ENCODE measurements around the gene GTPBP2.
A peak's percentile ranks its signal among the peaks of the same experiment; 100 is the strongest.
"Not testable (repeated sequence)": the region's sequence is repeated elsewhere in the genome, so short reads cannot be mapped to it uniquely, and the experiment has no call there.

The GTPBP2 gene

GRCh38 chr6:43658161-43658560 is 29.1 kb upstream of the GTPBP2 start:
- no peak for DNase-seq

- no peak for DNase-seq
Measured at GRCh38 chr6:43657221-43657802, 28.2 kb upstream of the GTPBP2 start.

GRCh38 chr6:43652822-43653221 is 23.8 kb upstream of the GTPBP2 start:
- DNase-seq = not testable (repeated sequence)

- DNase-seq = no peak
Measured at GRCh38 chr6:43648248-43648647, 19.2 kb upstream of the GTPBP2 start.

GRCh38 chr6:43647613-43648012 is 18.5 kb upstream of the GTPBP2 start:
- DNase-seq = no peak

- DNase-seq = no peak
Measured at GRCh38 chr6:43645613-43645964, 16.5 kb upstream of the GTPBP2 start.

- DNase-seq = peak; percentile 64 to 77
Measured at GRCh38 chr6:43644940-43645612, 16.0 kb upstream of the GTPBP2 start, which contains the start of gene RSPH9. Gene RSPH9, plus strand, starts transcription at chr6:43645036. Its CDS starts 63 bp downstream, at chr6:43645099.

- DNase-seq = no peak
Measured at GRCh38 chr6:43639984-43640800, 11.1 kb upstream of the GTPBP2 start.

GRCh38 chr6:43636308-43636659 is 7.2 kb upstream of the GTPBP2 start:
- no peak for DNase-seq

GRCh38 chr6:43635387-43636307 is 6.6 kb upstream of the GTPBP2 start, which contains the start of gene MAD2L1BP:
Gene MAD2L1BP, plus strand, starts transcription at chr6:43635840. Its CDS starts 36 bp downstream, at chr6:43635876.
- DNase-seq = peak; percentile 73 to 82

- no peak for DNase-seq
Measured at GRCh38 chr6:43634702-43635303, 5.7 kb upstream of the GTPBP2 start.

- not testable (repeated sequence) for DNase-seq
Measured at GRCh38 chr6:43633002-43633401, 3.9 kb upstream of the GTPBP2 start.

- no peak for DNase-seq
Measured at GRCh38 chr6:43630980-43631619, 2.0 kb upstream of the GTPBP2 start.

- DNase-seq = peak; percentile 90 to 94
Measured at GRCh38 chr6:43629505-43630300, 639 bp upstream of the GTPBP2 start.

- peak in 1 of 2 experiments; percentile 16 for DNase-seq
Measured at GRCh38 chr6:43628393-43629103, 516 bp downstream of the GTPBP2 start.

GRCh38 chr6:43627008-43627825 is 1.8 kb downstream of the GTPBP2 start:
- DNase-seq = peak in 1 of 2 experiments; percentile 28

- DNase-seq = no peak
Measured at GRCh38 chr6:43625393-43625992, 3.6 kb downstream of the GTPBP2 start.

GRCh38 chr6:43624786-43625288 is 4.2 kb downstream of the GTPBP2 start:
- no peak for DNase-seq

Data from NCI-H1930 (cell line).